ENCODE results near the gene GPR146.

DNA sequence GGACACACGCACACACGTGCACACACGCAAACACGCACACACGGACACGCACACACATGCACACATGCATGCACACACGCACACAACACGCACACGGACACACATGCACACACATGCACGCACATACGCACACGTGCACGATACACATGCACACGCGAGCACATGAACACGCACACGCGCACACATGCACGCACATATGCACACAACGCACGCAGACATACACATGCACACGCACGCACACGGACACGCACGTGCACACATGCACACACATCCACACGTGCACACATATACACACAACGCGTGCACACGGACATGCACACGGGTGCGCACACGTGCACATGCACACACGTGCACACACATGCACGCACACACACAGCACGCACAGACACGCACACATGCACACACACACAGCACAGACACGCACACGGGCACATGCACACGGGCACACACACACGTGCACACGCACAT lies 26.2 kb downstream of the GPR146 start:
- TF ChIP-seq CTCF (conservative IDR thresholded peaks at IDR 0.05 in 1 of 2, IDR thresholded peaks at IDR 0.05 in 1 of 2; ENCODE audit: low read depth in 1 of 2, low read length in 2 of 2): no peak
- TF ChIP-seq EZH2 (IDR thresholded peaks at IDR 0.05; ENCODE audit: low read length, missing control alignments): no peak
